Right cardiac atrium (tissue), 5 donors: ENCODE measurements around the gene CACNA1I. TPM values are rescaled to one million over a fixed set of nuclear protein-coding genes. Genes with fewer than 3 reads are reported as not detected.

ENCODE experiments used
- polyA plus RNA-seq: library from polyadenylated mRNA; stranded (reverse); fragments of 200-250 nt; gene quantifications from one replicate; pipeline ENCODE4 v1.2.3, GENCODE V29; 2013
- total RNA-seq, 4 donors: library from RNA; stranded (reverse); fragmentation: NEBNext Ultra II Directional; extraction: Animal tissue kit (Norgen Biotek cat#: 25700); gene quantifications; one replicate each; pipeline ENCODE4 v1.2.1, GENCODE V29; 2021
- donor health status: healthy with polysubstance abuse.
- donor health status: DM: no; HTN: yes; CAD: no.
- donor health status: DM: no; HTN: no; CAD: no.
- donor health status: DM: no; HTN: yes; CAD: no; lungs with severe emphysema.
- donor health status: DM: yes; HTN: yes; CAD: no.

Gene CACNA1I
- total and polyA plus RNA-seq, 5 donors, result 0.06 to 0.07 TPM; not detected in 3

Other genes starting within 250 kb of the CACNA1I start
- 10 to 100 TPM; 66.4 to 82.0 (median 70.5) TPM for gene SYNGR1, start 220.8 kb upstream of the CACNA1I start, total RNA-seq
- 101 TPM for gene SYNGR1, start 220.8 kb upstream of the CACNA1I start, polyA plus RNA-seq
- 10 to 100 TPM; 14.9 to 18.7 (median 17.3) TPM for gene TAB1, start 171.0 kb upstream of the CACNA1I start, total RNA-seq
- 16.2 TPM for gene TAB1, start 171.0 kb upstream of the CACNA1I start, polyA plus RNA-seq
- gene MGAT3, start 113.7 kb upstream of the CACNA1I start, total RNA-seq, result 10 to 100 TPM in 1 of 4 donors, 1 to 10 TPM in 3; 7.3 to 11.6 (median 9.6) TPM
- 8.7 TPM for gene MGAT3, start 113.7 kb upstream of the CACNA1I start, polyA plus RNA-seq
- 10 to 100 TPM; 16.3 to 22.2 (median 18.7) TPM for gene MIEF1, start 68.5 kb upstream of the CACNA1I start, total RNA-seq
- gene MIEF1, start 68.5 kb upstream of the CACNA1I start, polyA plus RNA-seq, result 9.0 TPM
- 100 to 1,000 TPM; 156 to 254 (median 177) TPM for gene ATF4, start 50.2 kb upstream of the CACNA1I start, total RNA-seq
- 244 TPM for gene ATF4, start 50.2 kb upstream of the CACNA1I start, polyA plus RNA-seq
- gene RPS19BP1, start 38.0 kb upstream of the CACNA1I start, total RNA-seq, result 10 to 100 TPM; 55.1 to 75.5 (median 61.8) TPM
- 155 TPM for gene RPS19BP1, start 38.0 kb upstream of the CACNA1I start, polyA plus RNA-seq